NOMO-1 treated with DMSO at 0.1 percent for 48 hours (cell line): Measurements from ENCODE around the gene KLHL22.
"Not testable (repeated sequence)": the region's sequence is repeated elsewhere in the genome, so short reads cannot be mapped to it uniquely, and the experiment has no call there.

Source experiments
- DNase-seq: peaks from one replicate; lab custom pipeline; 2025; ENCODE audit not compliant: unreplicated experiment; lab: John Stamatoyannopoulos, UW

KLHL22 gene

DNA sequence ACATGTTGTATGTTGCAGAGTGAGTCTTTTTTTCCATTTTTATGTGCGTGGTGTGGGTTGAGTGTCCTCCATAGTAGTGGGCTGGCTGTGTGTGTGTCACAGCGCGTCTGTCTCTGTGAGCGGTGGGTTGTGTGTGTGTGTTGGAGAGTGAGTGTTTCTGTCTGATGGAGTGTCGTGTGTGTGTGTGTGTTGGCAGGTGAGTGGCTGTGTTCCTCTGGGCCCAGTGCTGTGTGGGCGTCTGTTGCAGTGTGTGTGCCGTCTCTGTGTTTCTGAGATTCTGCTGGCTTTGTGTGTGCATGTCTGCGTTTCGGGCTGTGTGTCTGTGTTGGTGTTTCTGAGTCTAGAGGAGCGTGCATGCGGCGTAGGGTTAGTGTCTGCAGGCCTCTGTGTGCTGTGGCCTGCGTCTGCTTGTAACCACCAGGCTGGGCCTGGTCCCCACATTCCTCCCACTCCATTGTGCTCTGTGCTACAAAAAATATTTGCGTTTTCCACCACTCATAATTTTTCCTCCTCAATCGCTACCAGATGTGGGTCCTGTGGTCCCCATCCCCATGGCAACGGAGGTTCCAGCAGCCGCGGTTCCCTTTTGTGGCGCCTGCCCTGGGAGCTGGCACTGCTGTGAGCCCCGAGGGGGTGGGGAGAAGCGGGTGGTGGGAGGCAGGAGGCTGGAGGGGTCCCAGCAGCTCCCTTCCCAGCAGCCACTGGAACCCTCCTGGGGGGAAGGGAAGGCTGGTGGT lies 73.2 kb downstream of the KLHL22 start:
- no peak for DNase-seq

DNA sequence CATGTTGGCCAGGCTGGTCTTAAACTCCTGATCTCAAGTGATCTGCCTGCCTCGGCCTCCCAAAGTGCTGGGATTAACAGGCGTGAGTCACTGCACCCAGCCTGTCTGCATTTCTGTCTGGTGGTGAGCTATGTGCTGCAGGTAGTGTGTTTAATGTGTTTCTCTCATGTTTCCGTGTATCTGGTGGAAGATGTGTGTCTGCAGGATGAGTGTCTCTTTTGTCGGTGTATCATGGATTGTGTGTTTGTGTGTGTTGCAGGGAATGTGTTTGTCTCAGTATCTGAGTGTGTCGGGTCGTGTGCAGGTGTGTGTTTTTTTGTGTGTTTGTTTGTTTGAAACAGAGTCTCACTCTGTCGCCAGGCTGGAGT lies 74.1 kb downstream of the KLHL22 start:
- no peak for DNase-seq

DNA sequence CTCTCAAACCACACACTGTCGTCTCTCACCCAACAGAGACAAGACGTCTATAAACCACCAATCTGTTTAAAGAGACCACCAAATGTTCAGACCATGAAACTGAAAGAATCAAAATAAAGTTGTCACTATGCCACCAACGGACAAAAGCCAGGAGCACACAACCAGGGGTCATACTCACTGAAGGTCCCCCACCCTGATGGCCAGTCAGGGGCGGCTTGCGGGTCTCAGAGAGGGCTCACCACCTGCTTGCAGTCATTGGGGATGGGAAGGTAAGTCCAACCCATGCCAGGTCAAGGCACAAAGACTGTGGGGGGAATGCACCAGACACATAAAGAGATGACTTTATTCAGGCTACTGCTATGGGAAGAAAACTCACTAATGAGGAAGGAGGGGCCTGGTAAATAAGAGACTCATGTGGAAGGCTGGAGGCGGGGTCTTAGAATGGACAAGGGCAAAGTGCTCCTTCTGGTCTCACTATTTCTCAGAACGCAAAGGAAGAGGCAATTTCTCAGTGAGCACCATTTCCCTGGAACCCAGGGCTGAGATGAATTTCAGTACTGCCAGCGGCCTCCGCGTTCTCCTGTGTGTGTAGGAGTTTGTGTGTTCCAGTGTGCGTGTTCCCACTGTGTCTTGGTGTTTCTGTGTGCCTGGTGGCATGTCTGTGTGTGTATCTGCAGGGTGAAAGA lies 75.3 kb downstream of the KLHL22 start:
- no peak for DNase-seq

DNA sequence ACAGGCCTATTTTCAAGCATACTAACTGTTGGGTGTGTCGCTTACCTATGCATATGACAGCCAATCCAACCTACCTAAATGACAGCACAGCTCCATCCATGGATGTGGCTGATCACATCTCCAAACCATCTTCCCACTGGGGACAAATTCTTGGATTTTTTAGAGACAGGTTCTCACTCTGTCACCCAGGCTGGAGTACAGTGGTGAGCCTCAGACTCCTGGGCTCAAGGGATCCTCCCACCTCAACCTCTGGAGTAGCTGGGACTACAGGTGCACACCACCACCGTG lies 76.0 kb downstream of the KLHL22 start:
- no peak for DNase-seq

DNA sequence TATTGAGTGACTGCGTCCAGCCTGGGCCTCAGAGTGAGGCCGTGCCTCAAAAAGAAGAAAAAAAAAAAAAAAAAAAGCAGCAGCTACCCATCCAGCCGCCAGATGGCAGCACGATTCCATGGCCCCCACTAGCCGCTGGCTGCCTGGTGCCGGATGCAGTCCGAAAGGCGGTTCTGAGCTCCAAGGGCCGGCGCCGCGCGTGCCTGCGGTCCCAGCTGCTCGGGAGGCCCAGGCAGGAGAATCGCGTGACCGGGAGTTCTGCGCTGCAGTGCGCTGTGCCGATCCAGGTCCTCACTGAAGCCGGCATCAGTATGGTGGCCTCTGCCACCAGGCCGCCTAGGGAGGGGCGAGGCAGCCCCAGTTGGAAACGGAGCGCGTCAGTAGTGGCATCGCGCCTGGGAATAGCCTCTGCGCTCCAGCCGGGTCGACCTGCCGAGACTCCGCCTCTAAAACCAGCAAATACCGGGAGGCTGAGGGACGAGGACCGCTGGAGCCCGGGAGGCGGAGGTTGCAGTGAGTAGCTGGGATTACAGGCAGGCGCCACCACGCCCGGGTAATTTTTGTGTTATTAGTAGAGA lies 77.3 kb downstream of the KLHL22 start:
- DNase-seq = peak; percentile 48

DNA sequence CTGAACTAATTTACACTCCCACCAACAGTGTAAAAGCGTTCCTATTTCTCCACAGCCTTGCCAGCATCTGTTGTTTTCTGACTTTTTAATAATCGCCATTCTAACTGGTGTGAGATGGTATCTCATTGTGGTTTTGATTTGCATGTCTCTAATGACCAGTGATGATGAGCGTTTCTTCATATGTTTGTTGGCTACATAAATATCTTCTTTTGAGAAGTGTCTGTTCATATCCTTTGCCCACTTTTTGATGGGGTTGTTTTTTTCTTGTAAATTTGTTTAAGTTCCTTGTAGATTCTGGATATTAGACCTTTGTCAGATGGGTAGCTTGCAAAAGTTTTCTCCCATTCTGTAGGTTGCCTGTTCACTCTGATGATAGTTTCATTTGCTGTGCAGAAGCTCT lies 79.9 kb downstream of the KLHL22 start:
- not testable (repeated sequence) for DNase-seq

DNA sequence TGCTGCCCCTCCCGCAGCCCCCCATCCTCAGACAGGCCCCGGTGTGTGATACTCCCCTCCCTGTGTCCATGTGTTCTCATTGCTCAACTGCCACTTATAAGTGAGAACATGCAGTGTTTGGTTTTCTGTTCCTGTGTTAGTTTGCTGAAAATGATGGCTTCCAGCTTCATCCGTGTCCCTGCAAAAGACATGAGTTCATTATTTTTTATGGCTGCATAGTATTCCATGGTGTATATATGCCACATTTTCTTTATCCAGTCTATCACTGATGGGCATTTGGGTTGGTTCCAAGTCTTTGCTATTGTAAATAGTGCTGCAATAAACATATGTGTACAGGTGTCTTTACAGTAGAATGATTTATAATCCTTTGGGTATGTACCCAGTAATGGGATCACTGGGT lies 80.4 kb downstream of the KLHL22 start:
- not testable (repeated sequence) for DNase-seq

DNA sequence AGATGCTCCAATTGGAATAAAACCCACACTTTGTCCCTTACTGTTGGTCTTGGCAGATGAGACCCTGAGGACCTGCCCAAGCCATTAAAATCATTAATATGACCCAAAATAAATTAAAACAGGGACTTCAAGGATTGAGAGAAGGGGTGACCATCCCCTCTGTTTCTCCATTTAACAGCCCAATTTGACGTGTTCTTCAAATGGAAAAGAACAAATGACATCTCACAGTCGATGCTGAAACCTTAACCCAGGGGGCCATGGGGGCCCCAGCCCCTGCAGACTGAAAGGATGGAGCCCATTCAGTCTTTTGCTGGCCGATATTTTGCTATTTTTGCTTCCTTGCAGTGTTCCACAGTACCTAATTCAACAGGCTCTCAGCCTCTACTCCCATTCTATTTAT lies 81.1 kb downstream of the KLHL22 start:
- no peak for DNase-seq

DNA sequence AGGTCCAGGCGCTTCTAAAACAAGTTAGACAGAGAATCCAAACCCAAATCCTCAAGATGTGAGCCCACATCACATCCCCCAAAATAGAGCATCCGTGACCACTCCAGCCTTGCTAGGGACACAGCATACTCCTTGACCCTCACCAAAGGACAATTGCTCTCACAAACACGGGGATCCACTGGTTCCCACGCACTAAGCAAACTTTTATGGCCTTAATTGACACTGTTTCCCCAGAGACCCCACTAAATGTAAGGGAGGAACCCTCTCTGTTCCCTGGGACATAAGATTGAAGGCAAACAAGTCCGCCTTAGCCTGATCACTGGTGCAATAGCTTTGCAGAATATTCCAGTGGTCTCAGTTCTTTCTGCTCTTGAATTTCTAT lies 81.5 kb downstream of the KLHL22 start:
- no peak for DNase-seq

DNA sequence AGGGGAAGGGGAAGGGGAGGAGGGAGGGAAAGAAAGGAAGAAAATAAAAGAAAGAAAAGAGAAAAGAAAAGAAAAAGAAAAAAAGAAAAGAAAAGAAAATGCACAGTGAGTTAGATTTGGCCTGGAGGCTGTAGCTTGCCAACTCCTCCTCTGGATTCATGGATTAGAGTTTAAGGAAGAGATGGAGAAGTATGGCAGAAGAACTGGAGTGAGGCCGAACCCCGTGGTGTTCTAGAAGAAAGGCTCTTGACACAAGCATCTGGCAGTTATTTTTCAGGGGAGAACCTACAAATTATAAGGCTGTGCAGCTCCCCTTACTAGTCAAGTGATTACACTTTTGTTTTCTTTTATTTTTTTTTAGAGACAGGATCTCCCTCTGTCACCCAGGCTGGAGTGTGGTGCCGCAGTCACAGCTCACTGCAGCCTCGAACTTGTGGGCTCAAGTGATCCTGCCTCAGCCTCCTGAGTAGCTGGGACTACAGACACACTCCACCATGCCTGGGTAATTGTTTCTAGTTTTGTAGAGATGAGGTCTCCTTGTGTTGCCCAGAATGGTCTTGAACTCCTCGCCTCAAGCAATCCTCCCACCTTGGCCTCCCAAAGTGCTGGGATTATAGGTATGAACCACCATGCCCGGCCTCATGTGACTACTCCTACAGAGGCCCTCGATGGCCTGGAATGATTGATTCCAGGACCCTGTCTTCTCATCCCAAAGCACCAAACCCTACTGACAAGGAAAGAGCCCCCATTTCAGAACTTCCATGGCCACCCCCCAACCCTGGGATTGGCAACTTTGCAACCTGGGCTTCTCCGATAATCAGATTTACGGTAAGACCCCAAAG lies 82.2 kb downstream of the KLHL22 start:
- DNase-seq = no peak

DNA sequence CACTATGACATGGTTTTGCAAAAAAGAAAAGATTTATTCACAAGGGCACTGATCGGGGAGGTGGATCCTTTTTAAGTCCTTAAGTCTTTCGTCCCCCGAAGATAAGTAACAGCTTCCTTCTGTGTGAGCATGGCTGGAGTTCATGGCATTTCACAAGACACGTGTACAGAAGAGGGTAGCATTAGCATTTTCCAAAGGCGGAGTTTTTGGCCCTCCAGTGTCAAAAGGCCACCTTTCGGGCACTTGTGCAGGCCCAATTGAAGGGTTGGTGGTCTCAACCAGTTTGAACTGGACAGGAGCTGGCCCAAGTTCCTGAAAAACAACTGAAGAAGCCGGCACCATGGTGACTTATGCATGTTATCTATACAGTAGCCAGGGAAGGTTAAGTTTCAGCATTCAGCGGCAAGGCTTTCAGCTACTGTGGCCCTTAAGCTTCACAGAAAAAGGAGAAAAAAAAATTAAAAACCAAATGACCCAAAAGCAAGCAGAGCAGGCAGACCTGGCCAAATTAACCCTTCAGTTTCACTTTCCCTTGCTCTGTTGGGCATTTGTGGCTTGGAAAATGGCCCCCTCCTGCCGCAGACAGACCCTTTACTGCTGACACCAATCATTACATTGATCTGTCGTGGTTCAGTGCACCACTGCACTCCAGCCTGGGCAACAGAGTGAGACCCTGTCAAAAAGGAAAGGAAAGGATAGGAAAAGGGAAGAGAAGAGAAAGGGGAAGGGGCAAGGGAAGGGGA lies 83.0 kb downstream of the KLHL22 start:
- no peak for DNase-seq

DNA sequence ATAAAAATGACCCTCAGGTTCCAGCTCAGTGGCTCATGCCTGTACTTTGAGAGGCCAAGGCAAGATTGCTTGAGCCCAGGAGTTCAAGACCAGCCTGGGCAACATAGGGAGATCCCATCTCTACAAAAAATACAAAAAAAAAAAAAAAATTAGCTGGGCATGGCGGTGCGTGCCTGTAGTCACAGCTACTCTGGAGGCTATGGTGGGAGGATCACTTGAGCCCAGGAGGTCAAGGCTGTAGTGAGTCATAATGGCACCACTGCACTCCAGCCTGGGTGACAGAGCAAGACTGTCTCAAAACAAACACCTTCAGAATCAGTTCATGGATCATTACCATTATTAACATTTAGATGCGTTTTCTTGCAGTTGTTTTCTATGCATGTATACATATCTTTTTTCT lies 86.2 kb downstream of the KLHL22 start:
- not testable (repeated sequence) for DNase-seq

DNA sequence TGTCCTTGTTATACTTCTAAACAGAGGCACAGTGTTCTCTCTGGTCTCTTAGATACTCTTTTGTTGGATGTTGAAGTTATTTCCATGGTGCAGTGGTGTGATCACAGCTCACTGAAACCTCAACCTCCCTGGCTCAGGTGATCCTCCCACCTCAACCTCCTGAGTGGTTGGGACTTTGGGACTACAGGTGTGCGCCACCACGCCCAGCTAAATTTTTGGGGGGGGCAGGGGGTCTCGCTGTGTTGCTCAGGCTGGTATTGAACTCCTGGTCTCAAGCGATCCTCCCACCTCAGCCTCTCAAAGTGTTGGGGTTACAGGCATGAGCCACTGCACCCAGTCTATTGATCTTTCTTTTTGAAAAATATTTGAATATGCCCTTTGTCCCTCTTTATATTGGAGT lies 86.7 kb downstream of the KLHL22 start:
- DNase-seq = no peak

DNA sequence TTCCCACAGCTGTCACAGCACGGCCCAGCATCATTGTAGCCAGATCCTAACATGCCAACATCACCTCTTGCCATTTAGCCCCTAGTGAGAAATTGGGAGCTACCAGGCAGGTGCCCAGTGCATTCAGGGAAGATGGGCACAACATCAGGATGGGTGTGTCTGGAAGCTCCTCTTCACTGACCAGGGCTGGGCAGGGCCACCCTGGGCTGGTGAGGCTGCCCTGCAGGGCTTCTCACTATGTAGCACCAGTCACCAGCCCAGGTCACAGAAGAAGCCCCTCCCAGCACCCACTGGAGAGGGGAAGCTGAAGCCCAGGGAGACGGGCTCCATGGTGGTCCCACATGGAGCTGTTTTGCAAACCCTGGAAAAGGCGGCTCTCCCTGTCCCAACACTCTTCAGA lies 87.8 kb downstream of the KLHL22 start:
- no peak for DNase-seq

DNA sequence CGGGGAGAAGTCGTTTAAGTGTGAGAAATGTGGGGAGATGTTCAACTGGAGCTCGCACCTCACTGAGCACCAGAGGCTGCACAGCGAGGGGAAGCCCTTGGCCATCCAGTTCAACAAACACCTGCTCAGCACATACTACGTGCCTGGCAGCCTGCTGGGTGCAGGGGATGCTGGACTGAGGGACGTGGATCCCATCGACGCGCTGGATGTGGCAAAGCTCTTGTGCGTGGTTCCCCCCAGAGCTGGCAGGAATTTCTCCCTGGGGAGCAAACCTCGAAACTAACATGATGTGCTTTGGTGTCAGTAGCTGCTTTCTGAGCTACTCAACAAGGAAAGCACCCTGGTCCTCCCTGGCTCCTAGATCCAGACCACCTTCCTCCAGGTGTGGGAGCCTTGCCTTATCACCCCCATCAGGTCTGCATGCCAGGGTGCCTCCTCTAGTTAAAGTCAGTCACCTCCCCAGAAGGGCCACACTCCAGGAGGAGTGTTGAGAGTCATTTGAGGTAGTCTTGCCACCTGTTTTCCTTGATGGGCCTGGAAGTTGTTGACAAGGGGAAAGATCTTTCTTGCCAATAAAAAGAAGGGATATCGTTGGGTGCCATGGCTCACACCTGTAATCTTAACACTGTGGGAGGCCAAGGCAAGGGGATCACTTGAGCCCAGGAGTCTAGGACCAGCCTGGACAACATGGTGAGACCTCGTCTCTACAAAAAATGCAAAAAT lies 88.7 kb downstream of the KLHL22 start:
- no peak for DNase-seq

DNA sequence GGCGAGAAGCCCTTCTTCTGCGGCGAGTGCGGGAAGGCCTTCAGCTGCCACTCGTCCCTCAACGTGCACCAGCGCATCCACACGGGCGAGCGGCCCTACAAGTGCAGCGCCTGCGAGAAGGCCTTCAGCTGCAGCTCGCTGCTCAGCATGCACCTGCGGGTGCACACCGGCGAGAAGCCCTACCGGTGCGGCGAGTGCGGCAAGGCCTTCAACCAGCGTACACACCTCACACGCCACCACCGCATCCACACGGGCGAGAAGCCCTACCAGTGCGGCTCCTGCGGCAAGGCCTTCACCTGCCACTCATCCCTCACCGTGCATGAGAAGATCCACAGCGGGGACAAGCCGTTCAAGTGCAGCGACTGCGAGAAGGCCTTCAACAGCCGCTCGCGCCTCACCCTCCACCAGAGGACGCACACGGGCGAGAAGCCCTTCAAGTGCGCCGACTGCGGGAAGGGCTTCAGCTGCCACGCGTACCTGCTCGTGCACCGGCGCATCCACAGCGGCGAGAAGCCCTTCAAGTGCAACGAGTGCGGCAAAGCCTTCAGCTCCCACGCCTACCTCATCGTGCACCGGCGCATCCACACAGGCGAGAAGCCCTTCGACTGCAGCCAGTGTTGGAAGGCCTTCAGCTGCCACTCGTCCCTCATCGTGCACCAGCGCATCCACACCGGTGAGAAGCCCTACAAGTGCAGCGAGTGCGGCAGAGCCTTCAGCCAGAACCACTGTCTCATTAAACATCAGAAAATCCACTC lies 89.5 kb downstream of the KLHL22 start:
- no peak for DNase-seq

DNA sequence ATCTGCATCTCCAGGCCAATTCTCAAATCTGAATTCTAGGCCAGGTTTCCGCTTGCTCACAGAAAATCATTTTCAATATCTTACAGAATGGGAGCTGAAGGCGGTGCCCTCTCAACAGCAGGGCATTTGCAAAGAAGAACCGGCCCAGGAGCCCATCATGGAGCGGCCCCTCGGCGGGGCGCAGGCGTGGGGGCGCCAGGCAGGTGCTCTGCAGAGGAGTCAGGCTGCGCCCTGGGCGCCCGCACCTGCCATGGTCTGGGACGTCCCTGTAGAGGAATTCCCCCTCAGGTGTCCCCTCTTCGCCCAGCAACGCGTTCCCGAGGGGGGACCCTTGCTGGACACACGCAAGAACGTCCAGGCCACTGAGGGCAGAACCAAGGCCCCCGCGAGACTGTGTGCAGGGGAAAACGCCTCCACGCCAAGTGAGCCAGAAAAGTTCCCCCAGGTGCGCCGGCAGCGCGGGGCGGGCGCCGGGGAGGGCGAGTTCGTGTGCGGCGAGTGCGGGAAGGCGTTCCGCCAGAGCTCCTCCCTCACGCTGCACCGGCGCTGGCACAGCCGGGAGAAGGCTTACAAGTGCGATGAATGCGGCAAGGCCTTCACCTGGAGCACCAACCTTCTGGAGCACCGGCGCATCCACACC lies 90.2 kb downstream of the KLHL22 start:
- no peak for DNase-seq

DNA sequence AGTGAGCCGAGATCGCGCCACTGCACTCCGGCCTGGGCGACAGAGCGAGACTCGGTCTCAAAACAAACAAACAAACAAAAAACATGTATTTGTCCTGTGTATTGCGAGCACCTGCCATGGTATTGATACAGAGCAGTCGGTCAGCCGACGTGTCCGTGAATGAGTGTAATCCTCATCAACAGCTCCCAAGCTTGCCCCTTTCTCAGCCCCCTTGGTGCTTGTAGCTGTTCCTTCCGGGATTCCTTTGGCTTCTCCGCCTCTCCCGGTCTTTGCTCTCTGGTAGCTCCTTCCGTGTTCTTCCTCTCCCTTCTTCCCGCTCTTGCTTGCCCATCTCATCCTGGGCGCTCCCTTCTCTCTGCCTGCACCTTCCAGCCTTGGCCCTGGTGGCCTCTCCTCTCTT lies 90.7 kb downstream of the KLHL22 start:
- DNase-seq = no peak

DNA sequence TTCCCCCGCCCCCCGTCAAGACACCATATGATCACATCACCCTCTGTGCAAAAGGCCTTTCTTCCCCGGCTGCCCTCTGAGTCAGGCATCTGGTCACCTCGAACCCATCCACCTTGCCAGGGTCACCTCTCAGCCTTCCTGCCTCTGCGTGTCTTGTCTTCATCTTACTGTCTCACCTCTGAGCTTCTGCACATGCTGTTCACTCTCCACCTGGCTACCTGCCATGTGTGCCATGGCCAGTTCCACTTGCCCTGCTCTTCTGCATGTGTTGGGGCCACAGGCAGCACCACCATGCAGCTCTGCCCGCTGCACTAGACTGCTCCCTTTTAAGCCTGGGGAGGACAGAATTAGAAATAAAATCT lies 91.8 kb downstream of the KLHL22 start:
- no peak for DNase-seq
